Measurements from ENCODE around the gene UCN3. TPM values are rescaled to one million over a fixed set of nuclear protein-coding genes. Genes with fewer than 3 reads are reported as not detected.

Gene UCN3
- total and polyA plus RNA-seq, 9 of the 15 experiments (the other 6 are each of a cell fraction or from before 2014, with no cell fraction given) = not detected

DNA sequence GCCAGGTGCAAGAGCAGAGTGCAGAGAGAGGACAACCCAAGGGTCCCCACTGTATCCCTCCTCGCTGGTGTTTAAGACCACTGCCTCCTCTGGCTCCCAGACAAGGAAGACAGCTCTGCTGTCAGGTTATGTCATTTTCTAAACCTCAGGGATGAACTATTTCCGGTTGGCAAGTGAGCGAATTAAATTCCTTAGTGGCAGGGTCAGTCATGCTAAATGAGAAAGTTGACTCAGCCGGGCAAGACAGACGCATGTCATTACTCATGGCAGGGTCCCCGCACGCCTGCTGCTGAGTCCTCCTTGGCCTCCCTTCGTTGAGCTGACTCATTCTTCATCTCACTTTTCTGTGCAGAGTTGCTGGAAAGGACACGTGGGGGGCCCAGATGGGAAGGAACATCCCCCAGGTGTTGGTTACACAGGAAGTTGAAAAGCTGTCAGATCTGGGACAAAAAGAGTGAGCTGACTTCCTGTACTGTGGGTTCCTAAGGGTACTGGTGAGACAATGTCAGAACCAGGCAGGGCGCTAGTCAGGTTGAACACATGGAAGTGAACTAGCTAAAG lies 47.1 kb upstream of the UCN3 start (continued):
- TF ChIP-seq, protein P1, sequence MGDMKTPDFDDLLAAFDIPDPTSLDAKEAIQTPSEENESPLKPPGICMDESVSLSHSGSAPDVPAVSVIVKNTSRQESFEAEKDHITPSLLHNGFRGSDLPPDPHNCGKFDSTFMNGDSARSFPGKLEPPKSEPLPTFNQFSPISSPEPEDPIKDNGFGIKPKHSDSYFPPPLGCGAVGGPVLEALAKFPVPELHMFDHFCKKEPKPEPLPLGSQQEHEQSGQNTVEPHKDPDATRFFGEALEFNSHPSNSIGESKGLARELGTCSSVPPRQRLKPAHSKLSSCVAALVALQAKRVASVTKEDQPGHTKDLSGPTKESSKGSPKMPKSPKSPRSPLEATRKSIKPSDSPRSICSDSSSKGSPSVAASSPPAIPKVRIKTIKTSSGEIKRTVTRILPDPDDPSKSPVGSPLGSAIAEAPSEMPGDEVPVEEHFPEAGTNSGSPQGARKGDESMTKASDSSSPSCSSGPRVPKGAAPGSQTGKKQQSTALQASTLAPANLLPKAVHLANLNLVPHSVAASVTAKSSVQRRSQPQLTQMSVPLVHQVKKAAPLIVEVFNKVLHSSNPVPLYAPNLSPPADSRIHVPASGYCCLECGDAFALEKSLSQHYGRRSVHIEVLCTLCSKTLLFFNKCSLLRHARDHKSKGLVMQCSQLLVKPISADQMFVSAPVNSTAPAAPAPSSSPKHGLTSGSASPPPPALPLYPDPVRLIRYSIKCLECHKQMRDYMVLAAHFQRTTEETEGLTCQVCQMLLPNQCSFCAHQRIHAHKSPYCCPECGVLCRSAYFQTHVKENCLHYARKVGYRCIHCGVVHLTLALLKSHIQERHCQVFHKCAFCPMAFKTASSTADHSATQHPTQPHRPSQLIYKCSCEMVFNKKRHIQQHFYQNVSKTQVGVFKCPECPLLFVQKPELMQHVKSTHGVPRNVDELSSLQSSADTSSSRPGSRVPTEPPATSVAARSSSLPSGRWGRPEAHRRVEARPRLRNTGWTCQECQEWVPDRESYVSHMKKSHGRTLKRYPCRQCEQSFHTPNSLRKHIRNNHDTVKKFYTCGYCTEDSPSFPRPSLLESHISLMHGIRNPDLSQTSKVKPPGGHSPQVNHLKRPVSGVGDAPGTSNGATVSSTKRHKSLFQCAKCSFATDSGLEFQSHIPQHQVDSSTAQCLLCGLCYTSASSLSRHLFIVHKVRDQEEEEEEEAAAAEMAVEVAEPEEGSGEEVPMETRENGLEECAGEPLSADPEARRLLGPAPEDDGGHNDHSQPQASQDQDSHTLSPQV (IDR thresholded peaks at IDR 0.05) = peak; percentile 92
- TF ChIP-seq SMAD4 (CRISPR knock-in tag; conservative IDR thresholded peaks at IDR 0.05) (peak; percentile 59; the same call in 1 of the 2 replicates), NR4A1 (CRISPR knock-in tag; IDR thresholded peaks at IDR 0.05) (no peak), NR4A1 (tag; IDR thresholded peaks at IDR 0.05) (no peak), ZNF282 (CRISPR knock-in tag; IDR thresholded peaks at IDR 0.05) (no peak), NFIX (CRISPR knock-in tag; IDR thresholded peaks at IDR 0.05; ENCODE audit: low read depth) (no peak), U2AF1 (optimal IDR thresholded peaks at IDR 0.05; ENCODE audit: low read depth, low read length) (no peak), DPF2 (IDR thresholded peaks at IDR 0.05) (0 out of 2 replicates have a peak, but pooled peaks have one; percentile 56), ZNF232 (CRISPR knock-in tag; IDR thresholded peaks at IDR 0.05) (0 out of 2 replicates have a peak, but pooled peaks have one; percentile 47), MYNN (IDR thresholded peaks at IDR 0.05) (no peak), MYNN (CRISPR knock-in tag; IDR thresholded peaks at IDR 0.05) (no peak), MEIS2 (IDR thresholded peaks at IDR 0.05; ENCODE audit: partially characterized antibody) (peak; percentile 85), JUND (IDR thresholded peaks at IDR 0.05; ENCODE audit: borderline replicate concordance, low read depth, low read length) (peak; percentile 81), JUND (tag; IDR thresholded peaks at IDR 0.05; ENCODE audit: borderline replicate concordance, low read depth, low read length) (peak; percentile 79; the same call in 2 of the 3 replicates), MAFG (tag; conservative IDR thresholded peaks at IDR 0.05) (peak; percentile 81), TFAM (CRISPR knock-in tag; conservative IDR thresholded peaks at IDR 0.05) (no peak), CTBP1 (IDR thresholded peaks at IDR 0.05; ENCODE audit: borderline replicate concordance) (peak; percentile 29; the same call in 1 of the 2 replicates), SREBF2 (CRISPR knock-in tag; IDR thresholded peaks at IDR 0.05) (no peak), CBX5 (IDR thresholded peaks at IDR 0.05; ENCODE audit: borderline replicate concordance, low read depth) (no peak)
- TF ChIP-seq, protein P2, sequence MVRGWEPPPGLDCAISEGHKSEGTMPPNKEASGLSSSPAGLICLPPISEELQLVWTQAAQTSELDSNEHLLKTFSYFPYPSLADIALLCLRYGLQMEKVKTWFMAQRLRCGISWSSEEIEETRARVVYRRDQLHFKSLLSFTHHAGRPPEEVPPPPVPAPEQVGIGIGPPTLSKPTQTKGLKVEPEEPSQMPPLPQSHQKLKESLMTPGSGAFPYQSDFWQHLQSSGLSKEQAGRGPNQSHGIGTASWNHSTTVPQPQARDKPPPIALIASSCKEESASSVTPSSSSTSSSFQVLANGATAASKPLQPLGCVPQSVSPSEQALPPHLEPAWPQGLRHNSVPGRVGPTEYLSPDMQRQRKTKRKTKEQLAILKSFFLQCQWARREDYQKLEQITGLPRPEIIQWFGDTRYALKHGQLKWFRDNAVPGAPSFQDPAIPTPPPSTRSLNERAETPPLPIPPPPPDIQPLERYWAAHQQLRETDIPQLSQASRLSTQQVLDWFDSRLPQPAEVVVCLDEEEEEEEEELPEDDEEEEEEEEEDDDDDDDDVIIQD (CRISPR knock-in tag; IDR thresholded peaks at IDR 0.05) = no peak
- TF ChIP-seq, protein P3, sequence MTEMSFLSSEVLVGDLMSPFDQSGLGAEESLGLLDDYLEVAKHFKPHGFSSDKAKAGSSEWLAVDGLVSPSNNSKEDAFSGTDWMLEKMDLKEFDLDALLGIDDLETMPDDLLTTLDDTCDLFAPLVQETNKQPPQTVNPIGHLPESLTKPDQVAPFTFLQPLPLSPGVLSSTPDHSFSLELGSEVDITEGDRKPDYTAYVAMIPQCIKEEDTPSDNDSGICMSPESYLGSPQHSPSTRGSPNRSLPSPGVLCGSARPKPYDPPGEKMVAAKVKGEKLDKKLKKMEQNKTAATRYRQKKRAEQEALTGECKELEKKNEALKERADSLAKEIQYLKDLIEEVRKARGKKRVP (CRISPR knock-in tag; IDR thresholded peaks at IDR 0.05) = no peak
- TF ChIP-seq, protein P4, sequence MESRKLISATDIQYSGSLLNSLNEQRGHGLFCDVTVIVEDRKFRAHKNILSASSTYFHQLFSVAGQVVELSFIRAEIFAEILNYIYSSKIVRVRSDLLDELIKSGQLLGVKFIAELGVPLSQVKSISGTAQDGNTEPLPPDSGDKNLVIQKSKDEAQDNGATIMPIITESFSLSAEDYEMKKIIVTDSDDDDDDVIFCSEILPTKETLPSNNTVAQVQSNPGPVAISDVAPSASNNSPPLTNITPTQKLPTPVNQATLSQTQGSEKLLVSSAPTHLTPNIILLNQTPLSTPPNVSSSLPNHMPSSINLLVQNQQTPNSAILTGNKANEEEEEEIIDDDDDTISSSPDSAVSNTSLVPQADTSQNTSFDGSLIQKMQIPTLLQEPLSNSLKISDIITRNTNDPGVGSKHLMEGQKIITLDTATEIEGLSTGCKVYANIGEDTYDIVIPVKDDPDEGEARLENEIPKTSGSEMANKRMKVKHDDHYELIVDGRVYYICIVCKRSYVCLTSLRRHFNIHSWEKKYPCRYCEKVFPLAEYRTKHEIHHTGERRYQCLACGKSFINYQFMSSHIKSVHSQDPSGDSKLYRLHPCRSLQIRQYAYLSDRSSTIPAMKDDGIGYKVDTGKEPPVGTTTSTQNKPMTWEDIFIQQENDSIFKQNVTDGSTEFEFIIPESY (CRISPR knock-in tag; IDR thresholded peaks at IDR 0.05) = peak; percentile 81
